ENCODE data around the gene STS. TPM values are rescaled to one million over a fixed set of nuclear protein-coding genes. Genes with fewer than 3 reads are reported as not detected.

STS gene
- total and polyA plus RNA-seq, 2 donors (not counting 3 experiments of a cell fraction or from before 2014, with no cell fraction given) = 2.1 to 4.9 TPM

GRCh38 chrX:7131621-7132020 lies 15.9 kb upstream of the STS start:
- Histone ChIP-seq H2AFZ (ENCODE audit: low read depth, low read length) (no peak overlapping the region), H3K4me3 (replicated peaks in 1 of 3; ENCODE audit: insufficient read depth in 1 of 3, low read depth in 1 of 3, low read length in 3 of 3) (no peak overlapping the region), H3K36me3 (ENCODE audit: control insufficient read depth in 2 of 2, extremely low read depth in 1 of 2, insufficient read depth in 2 of 2, low read length in 2 of 2) (no peaks in the 10 kb centered on the region), H3K4me1 (ENCODE audit: control insufficient read depth, extremely low read depth, insufficient read depth, low read length) (peaks cover 21% of the 10 kb centered on the region), H4K20me1 (replicated peaks; ENCODE audit: control insufficient read depth, extremely low read depth, insufficient read depth, low read length) (no peaks in the 10 kb centered on the region), H3K79me2 (ENCODE audit: control insufficient read depth, insufficient read depth, low read length) (peaks cover 34% of the 10 kb centered on the region), H3K9me3 (replicated peaks; ENCODE audit: control insufficient read depth, insufficient read depth, low read length) (no peaks in the 10 kb centered on the region), H3K9ac (replicated peaks; ENCODE audit: extremely low read depth, insufficient read depth, low read length) (no peak overlapping the region), H3K27ac (ENCODE audit: insufficient read depth, low read depth, low read length) (no peak overlapping the region), H3K9me1 (replicated peaks; ENCODE audit: control insufficient read depth, extremely low read depth, insufficient read depth, low read length) (no peaks in the 10 kb centered on the region), H3K4me2 (ENCODE audit: insufficient read depth, low read length) (no peak overlapping the region), H3K27me3 (ENCODE audit: control insufficient read depth in 2 of 2, insufficient read depth in 2 of 2, low read length in 2 of 2) (no peaks in the 10 kb centered on the region)
- dilution Hi-C loops (cut with MboI; ENCODE audit: extremely low pct_ligation_motif_present, low sequenced_read_pairs) (no loop called here), intact Hi-C loops (cut with micrococcal nuclease) (loop anchor here (1.0 to 2.0 kb wide), 3 partner anchors 22 to 795 kb away; partner anchors contain the start of gene PNPLA4)
- ChIA-PET CTCF (interaction anchor here (2.4 kb wide), 1 partner anchor 9 kb away, joined by 7 read pairs; no protein-coding TSS in a partner anchor), POLR2A (no interaction called here)
- no peak for DNase-seq (ENCODE audit: low read depth, low spot score)
- no TSS peak for BruUV-seq (replicated peaks)
- TF ChIP-seq EZH2 (IDR thresholded peaks at IDR 0.05; ENCODE audit: borderline replicate concordance, low read depth, low read length, severe bottlenecking) = no peak
- no peak for TF ChIP-seq POLR2A (IDR thresholded peaks at IDR 0.05; ENCODE audit: low read depth, low read length)
- TF ChIP-seq MYC (IDR thresholded peaks at IDR 0.05; ENCODE audit: low read depth, low read length) = no peak
- no peak for TF ChIP-seq FOS (IDR thresholded peaks at IDR 0.05; ENCODE audit: borderline replicate concordance, insufficient read depth, low read length)
- no peak for TF ChIP-seq CTCF (IDR thresholded peaks at IDR 0.05; ENCODE audit: extremely low read depth in 1 of 2, insufficient read depth in 1 of 2, low read depth in 1 of 2, low read length in 2 of 2)
- no peak for TF ChIP-seq GATA2 (IDR thresholded peaks at IDR 0.05; ENCODE audit: insufficient read depth, insufficient read length, low read depth, low read length)
- TF ChIP-seq, protein P1, sequence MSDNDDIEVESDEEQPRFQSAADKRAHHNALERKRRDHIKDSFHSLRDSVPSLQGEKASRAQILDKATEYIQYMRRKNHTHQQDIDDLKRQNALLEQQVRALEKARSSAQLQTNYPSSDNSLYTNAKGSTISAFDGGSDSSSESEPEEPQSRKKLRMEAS (IDR thresholded peaks at IDR 0.05; ENCODE audit: insufficient read depth, insufficient read length) = no peak
- TF ChIP-seq JUN (IDR thresholded peaks at IDR 0.05; ENCODE audit: borderline replicate concordance, insufficient read depth, insufficient read length, low read depth) = no peak
- TF ChIP-seq POLR2AphosphoS5 (IDR thresholded peaks at IDR 0.05; ENCODE audit: insufficient read depth, low read depth, low read length) = no peak
- FAIRE-seq = no peak
